SK-N-SH treated with all-trans-retinoic acid at 6 μM for 48 hours (cell line): ENCODE results near the gene PALLD.

Experiments used
- ESRRG ChIP-seq: fragments of 250-450 bp; sonication (Bioruptor Pico); IDR thresholded peaks from 2 replicates; pipeline ENCODE4 v1.6.1; 2021; ENCODE audit warnings: mild to moderate bottlenecking
- ISL1 ChIP-seq: fragments of 250-450 bp; sonication (Bioruptor Pico); IDR thresholded peaks from 2 replicates; pipeline ENCODE4 v2.1.2; 2022; ENCODE audit warnings: mild to moderate bottlenecking, moderate library complexity
- RARB ChIP-seq: fragments of 250-450 bp; sonication (Bioruptor Pico); IDR thresholded peaks from 2 replicates; pipeline ENCODE4 v1.8.0; 2021; ENCODE audit warnings: mild to moderate bottlenecking, moderate library complexity
- ZC3H10 ChIP-seq: fragments of 250-450 bp; sonication (Bioruptor Pico); IDR thresholded peaks from 2 replicates; pipeline ENCODE4 v1.5.1; 2021; ENCODE audit warnings: mild to moderate bottlenecking, moderate library complexity
- ZFP3 ChIP-seq: fragments of 250-450 bp; sonication (Bioruptor Pico); IDR thresholded peaks from 2 replicates; pipeline ENCODE4 v1.5.0; 2020; ENCODE audit warnings: mild to moderate bottlenecking, moderate library complexity
- TF ChIP-seq, protein P1 (sequence below): fragments of 250-450 bp; sonication (Bioruptor Pico); IDR thresholded peaks from 2 replicates; pipeline ENCODE4 v1.8.0; 2021; ENCODE audit warnings: low read depth, mild to moderate bottlenecking, moderate library complexity, borderline replicate concordance
- TF ChIP-seq, protein P2 (sequence below): fragments of 250-450 bp; sonication (Bioruptor Pico); IDR thresholded peaks from 2 replicates; pipeline ENCODE4 v1.5.1; 2020; ENCODE audit warnings: low read depth, mild to moderate bottlenecking, moderate library complexity
- TF ChIP-seq, protein P3 (sequence below): fragments of 250-450 bp; sonication (Bioruptor Pico); IDR thresholded peaks from 2 replicates; pipeline ENCODE4 v1.8.0; 2020; ENCODE audit warnings: mild to moderate bottlenecking, moderate library complexity, borderline replicate concordance

DNA sequence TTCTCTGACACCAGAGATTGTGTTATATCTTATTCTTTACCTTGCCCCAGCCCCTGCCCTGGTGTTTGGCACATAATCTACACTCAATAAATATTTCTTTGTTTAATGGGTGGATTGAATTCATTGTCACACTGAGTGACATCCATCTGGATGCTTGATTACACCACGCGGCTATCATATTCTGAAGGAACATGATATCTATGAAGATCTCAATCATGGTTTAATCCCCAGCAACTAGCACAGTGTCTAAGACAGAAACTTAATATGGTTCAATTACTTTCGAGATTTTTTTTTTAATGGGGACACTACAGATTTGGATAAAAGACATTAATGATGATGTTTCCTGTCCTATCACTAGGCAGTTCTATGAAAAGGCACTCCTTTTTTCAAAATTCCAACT is 246.3 kb downstream of the PALLD start:
- TF ChIP-seq ISL1 (CRISPR knock-in tag): no peak
- TF ChIP-seq RARB (CRISPR knock-in tag): no peak
- TF ChIP-seq, protein P1, sequence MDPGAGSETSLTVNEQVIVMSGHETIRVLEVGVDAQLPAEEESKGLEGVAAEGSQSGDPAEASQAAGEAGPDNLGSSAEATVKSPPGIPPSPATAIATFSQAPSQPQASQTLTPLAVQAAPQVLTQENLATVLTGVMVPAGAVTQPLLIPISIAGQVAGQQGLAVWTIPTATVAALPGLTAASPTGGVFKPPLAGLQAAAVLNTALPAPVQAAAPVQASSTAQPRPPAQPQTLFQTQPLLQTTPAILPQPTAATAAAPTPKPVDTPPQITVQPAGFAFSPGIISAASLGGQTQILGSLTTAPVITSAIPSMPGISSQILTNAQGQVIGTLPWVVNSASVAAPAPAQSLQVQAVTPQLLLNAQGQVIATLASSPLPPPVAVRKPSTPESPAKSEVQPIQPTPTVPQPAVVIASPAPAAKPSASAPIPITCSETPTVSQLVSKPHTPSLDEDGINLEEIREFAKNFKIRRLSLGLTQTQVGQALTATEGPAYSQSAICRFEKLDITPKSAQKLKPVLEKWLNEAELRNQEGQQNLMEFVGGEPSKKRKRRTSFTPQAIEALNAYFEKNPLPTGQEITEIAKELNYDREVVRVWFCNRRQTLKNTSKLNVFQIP (CRISPR knock-in tag): no peak
- TF ChIP-seq, protein P2, sequence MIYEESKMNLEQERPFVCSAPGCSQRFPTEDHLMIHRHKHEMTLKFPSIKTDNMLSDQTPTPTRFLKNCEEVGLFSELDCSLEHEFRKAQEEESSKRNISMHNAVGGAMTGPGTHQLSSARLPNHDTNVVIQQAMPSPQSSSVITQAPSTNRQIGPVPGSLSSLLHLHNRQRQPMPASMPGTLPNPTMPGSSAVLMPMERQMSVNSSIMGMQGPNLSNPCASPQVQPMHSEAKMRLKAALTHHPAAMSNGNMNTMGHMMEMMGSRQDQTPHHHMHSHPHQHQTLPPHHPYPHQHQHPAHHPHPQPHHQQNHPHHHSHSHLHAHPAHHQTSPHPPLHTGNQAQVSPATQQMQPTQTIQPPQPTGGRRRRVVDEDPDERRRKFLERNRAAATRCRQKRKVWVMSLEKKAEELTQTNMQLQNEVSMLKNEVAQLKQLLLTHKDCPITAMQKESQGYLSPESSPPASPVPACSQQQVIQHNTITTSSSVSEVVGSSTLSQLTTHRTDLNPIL: no peak
- no peak for TF ChIP-seq ZC3H10 (CRISPR knock-in tag)
- TF ChIP-seq ESRRG (CRISPR knock-in tag): no peak
- TF ChIP-seq ZFP3 (CRISPR knock-in tag): no peak
- TF ChIP-seq, protein P3, sequence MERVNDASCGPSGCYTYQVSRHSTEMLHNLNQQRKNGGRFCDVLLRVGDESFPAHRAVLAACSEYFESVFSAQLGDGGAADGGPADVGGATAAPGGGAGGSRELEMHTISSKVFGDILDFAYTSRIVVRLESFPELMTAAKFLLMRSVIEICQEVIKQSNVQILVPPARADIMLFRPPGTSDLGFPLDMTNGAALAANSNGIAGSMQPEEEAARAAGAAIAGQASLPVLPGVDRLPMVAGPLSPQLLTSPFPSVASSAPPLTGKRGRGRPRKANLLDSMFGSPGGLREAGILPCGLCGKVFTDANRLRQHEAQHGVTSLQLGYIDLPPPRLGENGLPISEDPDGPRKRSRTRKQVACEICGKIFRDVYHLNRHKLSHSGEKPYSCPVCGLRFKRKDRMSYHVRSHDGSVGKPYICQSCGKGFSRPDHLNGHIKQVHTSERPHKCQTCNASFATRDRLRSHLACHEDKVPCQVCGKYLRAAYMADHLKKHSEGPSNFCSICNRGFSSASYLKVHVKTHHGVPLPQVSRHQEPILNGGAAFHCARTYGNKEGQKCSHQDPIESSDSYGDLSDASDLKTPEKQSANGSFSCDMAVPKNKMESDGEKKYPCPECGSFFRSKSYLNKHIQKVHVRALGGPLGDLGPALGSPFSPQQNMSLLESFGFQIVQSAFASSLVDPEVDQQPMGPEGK: no peak
